T-helper 2 cell treated with Interferon-gamma antibody and Interleukin-4, amounts not matched to agents 5 μg/mL and 100 μg/mL, for 36 hours (primary cell): ENCODE measurements around the gene NRDE2.

ENCODE experiments used
- DNase-seq: peaks from one replicate; pipeline ENCODE4 v3.0.0; 2021; ENCODE audit warnings: low spot score
- H3K27ac Mint-ChIP-seq: one replicate; pipeline ENCODE4 v1.8.0; 2021; ENCODE audit warnings: mild to moderate bottlenecking, mixed read lengths
- H3K27me3 Mint-ChIP-seq: one replicate; pipeline ENCODE4 v1.8.0; 2021; ENCODE audit warnings: low read depth, mixed read lengths
- H3K36me3 Mint-ChIP-seq: one replicate; pipeline ENCODE4 v1.8.0; 2021; ENCODE audit warnings: low read depth, mixed read lengths
- H3K4me1 Mint-ChIP-seq: one replicate; pipeline ENCODE4 v1.8.0; 2021; ENCODE audit warnings: low read depth, mixed read lengths
- H3K4me3 Mint-ChIP-seq: one replicate; pipeline ENCODE4 v1.8.0; 2022; ENCODE audit warnings: mild to moderate bottlenecking, moderate library complexity, mixed read lengths
- H3K9me3 Mint-ChIP-seq: one replicate; pipeline ENCODE4 v1.8.0; 2021; ENCODE audit warnings: mixed read lengths

The NRDE2 gene

DNA sequence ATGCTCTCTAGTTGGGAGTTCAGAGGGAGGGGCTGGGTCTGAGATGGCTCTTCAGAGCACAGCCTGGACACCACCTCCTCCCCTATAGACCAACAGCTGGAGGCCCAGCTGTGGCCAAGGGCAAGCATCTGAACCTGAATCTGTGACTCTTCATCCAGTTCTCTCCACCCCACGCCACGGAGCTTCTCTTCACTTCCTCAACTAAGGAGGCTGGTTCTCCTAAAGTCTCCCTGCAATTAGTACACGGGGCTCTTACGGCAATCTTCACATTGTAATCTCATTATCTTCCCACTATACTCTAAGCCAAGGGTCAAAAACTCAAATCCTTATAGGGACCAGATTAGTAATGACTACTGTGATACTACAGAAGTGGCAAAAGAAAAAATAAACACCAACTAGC lies 9.8 kb downstream of the NRDE2 start:
- H3K9me3 Mint-ChIP-seq, result peaks cover 6% of the 10 kb centered on the region

DNA sequence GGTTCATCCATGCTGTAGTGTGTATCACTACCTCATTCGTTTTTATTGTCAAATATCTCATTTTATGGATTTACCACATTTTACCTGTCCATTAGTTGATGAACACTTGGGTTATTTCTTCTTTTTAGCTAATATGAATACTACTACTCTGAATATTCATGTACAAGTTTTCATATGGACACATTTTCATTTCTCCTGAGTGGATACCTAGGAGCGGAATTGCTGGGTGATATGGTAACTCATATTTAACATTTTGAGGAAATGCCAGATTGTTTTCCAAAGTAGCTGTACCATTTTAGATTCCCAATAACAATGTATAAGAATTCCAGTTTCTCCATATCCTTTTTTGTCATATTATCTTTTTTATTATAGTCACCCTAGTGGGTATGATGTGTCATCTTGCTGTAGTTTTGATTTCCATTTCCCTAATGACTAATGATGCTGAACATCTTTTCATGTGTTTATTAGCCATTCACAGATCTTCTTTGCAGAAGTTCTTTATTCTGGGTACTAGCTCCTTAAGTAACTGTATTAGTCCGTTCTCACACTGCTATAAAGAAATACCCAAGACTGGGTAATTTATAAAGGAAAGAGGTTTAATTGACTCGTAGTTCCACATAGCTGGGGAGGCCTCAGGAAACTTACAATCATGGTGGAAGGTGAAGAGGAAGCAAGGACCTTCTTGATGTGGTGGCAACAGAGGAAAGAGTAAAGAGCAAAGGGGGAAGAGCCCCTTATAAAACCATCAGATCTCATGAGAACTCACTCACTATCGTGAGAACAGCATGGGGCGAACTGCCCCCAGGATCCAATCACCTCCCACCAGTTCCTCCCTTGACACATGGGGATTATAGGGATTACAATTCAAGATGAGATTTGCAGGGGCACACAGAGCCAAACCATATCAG lies 11.9 kb downstream of the NRDE2 start:
- Mint-ChIP-seq H3K4me3 (no peak overlapping the region), H3K9me3 (peaks cover 6% of the 10 kb centered on the region), H3K27ac (no peak overlapping the region), H3K36me3 (peaks cover 19% of the 10 kb centered on the region), H3K4me1 (peaks cover 8% of the 10 kb centered on the region), H3K27me3 (no peaks in the 10 kb centered on the region)
- DNase-seq, result no peak

More for the DNA sequence above, 9.8 kb downstream of the NRDE2 start:
- no peaks in the 10 kb centered on the region for H3K27me3 Mint-ChIP-seq
- no peak overlapping the region for H3K4me3 Mint-ChIP-seq
- peaks cover 12% of the 10 kb centered on the region for H3K36me3 Mint-ChIP-seq
- no peak overlapping the region for H3K27ac Mint-ChIP-seq
- H3K4me1 Mint-ChIP-seq, result peaks cover 10% of the 10 kb centered on the region
- no peak for DNase-seq

DNA sequence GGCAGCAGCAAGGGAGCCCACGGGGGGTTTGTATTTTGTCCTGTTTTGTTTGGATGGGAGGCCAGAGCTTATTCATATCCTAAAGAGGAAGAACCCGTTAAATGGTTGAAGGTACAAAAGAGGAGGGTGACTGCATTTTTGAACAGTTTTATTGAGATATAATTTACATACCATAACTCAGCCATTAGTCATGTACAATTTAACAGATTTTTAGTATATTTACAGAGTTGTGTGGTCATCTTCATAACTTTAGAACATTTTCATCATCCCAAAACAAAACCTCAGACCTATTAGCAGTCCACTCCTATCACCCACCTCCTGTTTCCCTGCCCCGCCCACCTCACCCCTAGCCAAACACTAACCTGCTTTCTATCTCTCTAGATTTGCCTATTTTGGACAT lies 12.6 kb downstream of the NRDE2 start:
- Mint-ChIP-seq H3K4me3 (no peak overlapping the region), H3K27ac (no peak overlapping the region), H3K9me3 (peaks cover 6% of the 10 kb centered on the region), H3K36me3 (peaks cover 21% of the 10 kb centered on the region), H3K4me1 (peaks cover 8% of the 10 kb centered on the region), H3K27me3 (no peaks in the 10 kb centered on the region)
- no peak for DNase-seq

DNA sequence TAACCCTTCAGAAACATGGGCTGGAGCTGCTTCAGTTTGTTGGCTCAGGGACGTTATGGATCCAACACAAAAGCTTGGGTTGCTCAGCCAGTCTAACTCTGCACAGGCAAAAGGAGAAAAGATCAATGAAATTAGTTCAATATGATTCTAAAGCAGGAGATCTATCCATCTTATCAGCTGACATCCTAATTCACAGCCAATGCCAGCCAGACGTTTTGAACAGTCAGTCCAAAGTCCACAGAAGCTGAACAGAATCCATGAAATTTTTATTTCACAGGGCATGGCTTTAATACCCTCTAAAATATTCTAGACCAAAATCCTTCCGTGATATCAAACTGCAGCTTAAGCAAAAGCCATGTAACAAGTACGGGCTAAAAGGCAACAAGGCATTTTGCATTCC lies 13.7 kb downstream of the NRDE2 start:
- Mint-ChIP-seq H3K4me1 (peaks cover 8% of the 10 kb centered on the region), H3K36me3 (peaks cover 21% of the 10 kb centered on the region), H3K27me3 (no peaks in the 10 kb centered on the region), H3K9me3 (peaks cover 6% of the 10 kb centered on the region), H3K4me3 (no peak overlapping the region), H3K27ac (no peak overlapping the region)
- DNase-seq, result no peak

DNA sequence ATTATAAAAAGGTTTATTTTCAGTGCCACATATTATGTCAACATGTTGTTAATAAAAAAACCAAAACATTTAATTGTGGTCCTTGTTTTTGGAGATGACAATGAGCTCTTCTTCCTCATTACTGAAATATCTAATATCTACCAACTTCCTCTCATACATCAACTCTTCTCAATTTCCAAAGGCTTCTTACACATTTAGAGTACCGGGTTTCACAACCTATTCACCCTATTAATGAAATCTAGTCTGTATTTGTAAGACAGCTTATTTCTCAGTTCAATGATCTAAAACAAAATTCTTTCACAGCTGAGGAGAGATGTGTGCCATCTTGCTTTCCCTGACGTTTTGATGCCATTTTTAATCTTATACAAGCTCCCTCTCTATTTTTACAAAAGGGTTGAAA lies 14.5 kb downstream of the NRDE2 start:
- H3K27ac Mint-ChIP-seq, result no peak overlapping the region
- peaks cover 8% of the 10 kb centered on the region for H3K4me1 Mint-ChIP-seq
- H3K36me3 Mint-ChIP-seq, result peaks cover 21% of the 10 kb centered on the region
- DNase-seq, result no peak
- H3K4me3 Mint-ChIP-seq, result no peak overlapping the region
- H3K27me3 Mint-ChIP-seq, result no peaks in the 10 kb centered on the region
- peaks cover 6% of the 10 kb centered on the region for H3K9me3 Mint-ChIP-seq

DNA sequence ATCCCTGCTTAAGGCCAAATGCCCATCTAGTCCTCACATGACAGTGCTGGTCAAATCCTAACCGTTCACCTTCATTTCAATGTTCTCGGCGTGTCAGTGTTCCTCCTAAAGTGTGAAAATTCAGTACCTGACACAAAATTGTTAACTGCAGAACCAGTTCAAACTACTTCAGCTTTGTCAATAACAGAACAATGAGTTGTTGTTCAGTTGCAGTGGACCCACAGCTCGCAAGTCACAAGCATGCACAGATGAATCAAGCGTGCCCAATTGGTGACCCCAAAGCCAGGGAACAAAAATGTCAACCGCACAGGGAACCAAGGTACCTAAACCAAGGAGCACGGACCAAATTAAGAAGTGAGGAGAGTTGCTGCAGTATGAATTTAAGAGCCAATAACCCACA lies 23.2 kb downstream of the NRDE2 start:
- H3K27me3 Mint-ChIP-seq, result no peaks in the 10 kb centered on the region
- H3K27ac Mint-ChIP-seq, result no peak overlapping the region
- H3K4me1 Mint-ChIP-seq, result peaks cover 2% of the 10 kb centered on the region
- DNase-seq, result no peak
- H3K4me3 Mint-ChIP-seq, result no peak overlapping the region
- H3K36me3 Mint-ChIP-seq, result peaks cover 25% of the 10 kb centered on the region
- H3K9me3 Mint-ChIP-seq, result no peaks in the 10 kb centered on the region

DNA sequence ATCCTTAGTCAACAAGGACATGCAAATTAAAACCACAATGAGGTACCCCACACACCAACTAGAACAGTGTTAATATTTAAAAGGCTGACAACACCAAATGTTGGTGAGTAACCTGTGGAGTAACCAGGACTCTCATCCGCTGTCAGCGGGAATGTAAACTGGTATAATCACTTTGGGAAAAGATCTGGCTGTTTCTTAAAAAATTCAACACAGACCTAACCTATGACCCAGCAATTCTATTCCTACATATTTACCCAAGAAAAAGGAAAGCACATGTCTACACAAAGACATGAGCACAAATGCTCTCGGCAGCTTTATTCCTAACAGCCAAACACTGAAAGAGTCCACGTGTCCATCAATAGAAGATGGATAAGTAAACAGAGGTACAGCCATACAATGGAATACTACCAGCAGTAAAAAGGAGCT lies 26.6 kb downstream of the NRDE2 start:
- DNase-seq, result no peak
- no peak overlapping the region for H3K27ac Mint-ChIP-seq
- no peak overlapping the region for H3K4me3 Mint-ChIP-seq
- H3K36me3 Mint-ChIP-seq, result peaks cover 34% of the 10 kb centered on the region
- no peaks in the 10 kb centered on the region for H3K9me3 Mint-ChIP-seq
- H3K27me3 Mint-ChIP-seq, result no peaks in the 10 kb centered on the region
- peaks cover 9% of the 10 kb centered on the region for H3K4me1 Mint-ChIP-seq

DNA sequence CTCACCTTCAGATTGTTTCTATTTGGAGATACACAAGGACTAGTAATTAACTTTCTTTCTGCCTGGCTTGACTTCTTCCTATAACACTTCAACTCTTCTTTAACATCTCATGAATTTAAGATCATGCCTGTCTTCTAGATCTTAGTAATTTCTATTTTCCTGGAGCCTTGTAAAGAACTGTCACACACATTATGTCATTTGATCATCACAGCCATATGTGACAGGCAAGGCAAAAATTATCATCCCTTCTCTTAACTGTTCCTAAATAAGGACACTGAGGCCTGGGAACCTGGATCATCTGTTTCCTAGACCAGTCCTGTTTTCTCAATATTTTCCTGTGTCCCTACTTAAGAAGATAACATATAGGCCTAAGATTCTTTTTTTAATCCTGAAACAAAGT lies 27.2 kb downstream of the NRDE2 start:
- DNase-seq, result no peak
- Mint-ChIP-seq H3K27me3 (no peaks in the 10 kb centered on the region), H3K4me1 (peaks cover 9% of the 10 kb centered on the region), H3K4me3 (no peak overlapping the region), H3K36me3 (peaks cover 34% of the 10 kb centered on the region), H3K9me3 (no peaks in the 10 kb centered on the region), H3K27ac (no peak overlapping the region)

DNA sequence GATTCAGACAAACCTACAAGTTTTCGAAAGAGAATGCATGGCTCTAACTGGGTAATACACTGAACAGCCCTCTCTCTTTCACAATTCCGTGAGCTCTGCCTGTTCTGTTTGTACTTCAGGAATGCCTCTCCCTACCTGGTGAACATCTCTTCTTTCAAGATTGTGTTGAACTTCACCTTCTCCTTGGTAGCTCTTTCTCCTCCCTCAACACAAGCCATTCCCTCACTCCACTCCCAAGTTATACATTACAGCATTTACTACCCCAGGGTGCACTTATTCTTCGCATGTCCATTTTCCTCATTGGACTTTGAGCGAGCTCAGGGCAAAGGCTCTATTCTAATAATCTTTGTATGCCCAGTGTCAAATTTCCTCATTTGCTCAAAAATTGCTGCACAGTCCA lies 28.3 kb downstream of the NRDE2 start:
- Mint-ChIP-seq H3K9me3 (no peaks in the 10 kb centered on the region), H3K27me3 (no peaks in the 10 kb centered on the region), H3K36me3 (peaks cover 31% of the 10 kb centered on the region), H3K4me1 (peaks cover 9% of the 10 kb centered on the region), H3K4me3 (no peak overlapping the region), H3K27ac (no peak overlapping the region)
- no peak for DNase-seq

DNA sequence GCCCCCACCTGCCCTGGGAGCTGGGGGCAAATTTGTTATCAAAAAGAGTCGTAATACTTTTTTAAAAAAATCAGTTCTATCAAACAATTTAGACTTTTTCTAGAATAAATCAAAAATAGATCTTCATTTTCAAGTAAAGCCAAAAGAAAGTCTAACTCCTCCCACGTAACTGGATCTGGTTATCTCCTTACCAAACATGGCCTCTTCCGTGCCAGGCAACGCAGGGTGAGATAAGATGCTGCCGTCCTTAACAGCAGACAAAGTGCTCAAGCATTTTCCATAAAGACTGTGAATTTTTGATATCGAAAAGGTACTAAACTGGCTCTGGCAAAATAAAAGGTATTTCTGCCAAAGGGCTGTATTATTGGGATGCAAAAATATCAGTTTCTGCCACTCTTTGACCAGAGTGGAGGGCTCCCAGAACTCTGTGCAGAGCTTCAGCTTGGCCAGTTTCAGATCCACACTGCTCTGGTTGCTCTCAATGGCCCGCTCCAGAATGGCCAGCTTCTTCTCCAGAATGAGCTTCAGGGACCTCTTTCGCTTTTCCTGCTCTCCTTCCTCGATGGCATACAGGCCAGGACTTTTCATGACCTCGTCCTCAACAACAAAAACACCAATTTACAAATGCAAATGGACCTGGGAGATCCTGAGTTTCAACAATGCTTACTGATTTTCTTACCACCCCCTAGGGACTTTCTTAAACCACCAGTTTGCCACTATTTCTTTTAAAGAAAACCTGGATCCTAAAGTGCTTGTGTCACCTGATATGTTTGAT lies 29.0 kb downstream of the NRDE2 start:
- H3K27me3 Mint-ChIP-seq, result no peaks in the 10 kb centered on the region
- H3K27ac Mint-ChIP-seq, result no peak overlapping the region
- H3K36me3 Mint-ChIP-seq, result peaks cover 28% of the 10 kb centered on the region
- DNase-seq, result no peak
- H3K9me3 Mint-ChIP-seq, result no peaks in the 10 kb centered on the region
- H3K4me3 Mint-ChIP-seq, result no peak overlapping the region
- peaks cover 9% of the 10 kb centered on the region for H3K4me1 Mint-ChIP-seq

DNA sequence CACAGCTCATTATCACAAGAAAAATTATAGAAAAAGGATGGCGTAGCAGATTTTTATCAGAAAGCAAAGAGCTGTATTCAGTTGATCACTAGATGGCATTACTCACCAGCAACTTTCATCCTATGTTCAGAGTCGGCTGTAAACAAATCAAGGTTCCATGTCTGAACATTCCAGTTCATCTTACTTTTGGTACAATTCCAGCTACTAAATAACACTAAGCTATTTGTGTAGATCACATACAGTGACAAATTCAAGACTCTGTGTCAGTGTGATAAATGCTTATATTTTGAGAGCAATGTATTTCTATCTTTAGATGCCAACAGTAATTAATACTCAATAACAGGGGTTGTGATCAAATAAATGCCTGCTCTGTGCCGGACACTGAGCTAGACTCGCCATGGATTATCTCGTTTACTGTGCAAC lies 30.1 kb downstream of the NRDE2 start:
- Mint-ChIP-seq H3K27me3 (no peaks in the 10 kb centered on the region), H3K27ac (no peak overlapping the region), H3K9me3 (no peaks in the 10 kb centered on the region), H3K4me3 (no peak overlapping the region), H3K4me1 (peaks cover 9% of the 10 kb centered on the region), H3K36me3 (peaks cover 27% of the 10 kb centered on the region)
- DNase-seq, result no peak

DNA sequence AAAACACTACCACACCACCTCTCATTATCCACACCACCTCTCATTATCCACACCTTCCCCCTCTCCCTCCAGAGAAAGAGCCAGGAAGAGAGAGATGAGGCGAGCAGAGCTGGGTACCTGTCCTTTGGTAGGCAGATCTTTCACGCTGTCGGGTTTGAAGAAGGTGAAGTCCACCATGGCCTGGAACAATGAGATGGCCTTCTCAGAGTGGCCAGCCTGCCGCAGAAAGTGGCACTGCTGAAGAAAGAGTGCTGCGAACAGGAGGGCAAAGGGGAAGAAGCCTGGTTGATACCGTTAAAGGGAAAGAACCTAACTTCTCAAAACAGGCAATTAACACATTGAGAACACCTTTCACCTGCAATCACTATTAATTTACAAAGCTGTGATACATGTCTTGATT lies 30.6 kb downstream of the NRDE2 start:
- peaks cover 32% of the 10 kb centered on the region for H3K36me3 Mint-ChIP-seq
- no peaks in the 10 kb centered on the region for H3K9me3 Mint-ChIP-seq
- peaks cover 9% of the 10 kb centered on the region for H3K4me1 Mint-ChIP-seq
- H3K4me3 Mint-ChIP-seq, result no peak overlapping the region
- no peaks in the 10 kb centered on the region for H3K27me3 Mint-ChIP-seq
- peak overlapping the region; percentile 45 for H3K27ac Mint-ChIP-seq
- no peak for DNase-seq

DNA sequence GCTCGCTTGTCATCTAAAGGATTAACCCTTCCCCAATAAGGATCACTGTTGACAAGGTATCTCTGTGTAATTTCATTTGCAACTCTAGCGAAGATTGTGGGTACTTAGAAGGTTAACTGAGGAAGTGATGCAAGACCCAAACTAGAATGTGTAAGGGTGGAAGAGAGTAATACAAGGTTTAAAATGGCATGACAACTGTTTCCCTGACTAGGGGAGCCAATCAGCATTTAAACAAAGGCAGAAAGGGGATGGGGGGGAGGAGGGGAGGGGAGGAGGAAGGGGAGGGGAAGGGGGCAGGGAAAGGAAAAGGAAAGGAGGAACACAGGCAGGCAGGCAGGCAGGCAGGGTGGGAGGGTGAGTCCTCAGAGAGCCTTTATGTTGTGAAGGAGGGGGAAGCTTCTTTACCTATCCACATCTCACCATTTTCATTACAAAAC lies 31.1 kb downstream of the NRDE2 start:
- Mint-ChIP-seq H3K4me1 (peaks cover 9% of the 10 kb centered on the region), H3K27me3 (no peaks in the 10 kb centered on the region), H3K4me3 (no peak overlapping the region), H3K9me3 (no peaks in the 10 kb centered on the region), H3K36me3 (peaks cover 32% of the 10 kb centered on the region), H3K27ac (peak overlapping the region; percentile 45)
- DNase-seq, result no peak

DNA sequence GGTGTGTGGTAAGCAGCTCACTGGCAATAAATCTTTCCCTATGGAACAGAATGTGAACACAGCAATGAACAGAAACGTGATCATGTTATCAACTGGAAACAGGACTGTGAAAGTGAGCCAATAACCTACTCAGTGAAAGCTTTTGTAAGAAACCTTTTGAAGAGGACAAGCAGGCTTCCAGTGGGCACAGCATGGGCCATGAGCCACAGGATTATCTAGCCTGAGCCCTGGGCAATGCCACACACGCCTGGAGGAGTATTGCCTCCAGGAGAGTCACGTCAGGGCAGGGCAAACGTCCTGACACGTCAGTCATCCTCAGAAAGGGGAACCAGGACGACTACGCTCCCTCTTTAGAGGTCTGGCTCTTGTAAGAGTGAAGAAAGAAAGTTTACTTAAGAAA lies 32.3 kb downstream of the NRDE2 start:
- no peaks in the 10 kb centered on the region for H3K9me3 Mint-ChIP-seq
- no peak overlapping the region for H3K4me3 Mint-ChIP-seq
- peaks cover 32% of the 10 kb centered on the region for H3K36me3 Mint-ChIP-seq
- no peaks in the 10 kb centered on the region for H3K27me3 Mint-ChIP-seq
- DNase-seq, result no peak
- no peak overlapping the region for H3K27ac Mint-ChIP-seq
- peaks cover 11% of the 10 kb centered on the region for H3K4me1 Mint-ChIP-seq
